ENCODE data around the gene LIPA.
A peak's percentile ranks its signal among the peaks of the same experiment; 100 is the strongest.
"Not testable (repeated sequence)": the region's sequence is repeated elsewhere in the genome, so short reads cannot be mapped to it uniquely, and the experiment has no call there.

Gene LIPA

GRCh38 chr10:89269433-89270152 lies 18.0 kb upstream of the LIPA start:
- no peak for DNase-seq

- no peak for DNase-seq
These were observed 15.3 kb upstream of the LIPA start for GRCh38 chr10:89266721-89267453.

- DNase-seq: no peak
These were observed 12.0 kb upstream of the LIPA start for GRCh38 chr10:89263531-89263930.

GRCh38 chr10:89263091-89263490 lies 11.5 kb upstream of the LIPA start:
- no peak for DNase-seq

- no peak for DNase-seq
These were observed 10.8 kb upstream of the LIPA start for GRCh38 chr10:89262086-89263051.

GRCh38 chr10:89258881-89259280 lies 7.3 kb upstream of the LIPA start:
- no peak for DNase-seq

- no peak for DNase-seq
These were observed 6.0 kb upstream of the LIPA start for GRCh38 chr10:89257581-89257980.

- DNase-seq: no peak
These were observed 5.4 kb upstream of the LIPA start for GRCh38 chr10:89256962-89257361.

GRCh38 chr10:89256340-89256739 lies 4.8 kb upstream of the LIPA start:
- DNase-seq: no peak

GRCh38 chr10:89255793-89256192 lies 4.2 kb upstream of the LIPA start:
- DNase-seq: no peak

GRCh38 chr10:89255091-89255579 lies 3.6 kb upstream of the LIPA start:
- DNase-seq: not testable (repeated sequence)

GRCh38 chr10:89252225-89252585 lies 630 bp upstream of the LIPA start:
- no peak for DNase-seq

GRCh38 chr10:89250865-89251408 lies 638 bp downstream of the LIPA start:
- DNase-seq: peak in 2 of 3 experiments; percentile 55 to 69

GRCh38 chr10:89248990-89249389 lies 2.6 kb downstream of the LIPA start:
- no peak for DNase-seq

- DNase-seq: not testable (repeated sequence)
These were observed 4.0 kb downstream of the LIPA start for GRCh38 chr10:89247623-89248022.

GRCh38 chr10:89245802-89246201 lies 5.8 kb downstream of the LIPA start:
- DNase-seq: no peak

- DNase-seq: no peak
These were observed 8.6 kb downstream of the LIPA start for GRCh38 chr10:89242840-89243568.

GRCh38 chr10:89242345-89242684 lies 9.3 kb downstream of the LIPA start:
- peak in 1 of 3 experiments; percentile 2 for DNase-seq

- DNase-seq: no peak
These were observed 9.9 kb downstream of the LIPA start for GRCh38 chr10:89241486-89242344.

- no peak for DNase-seq
These were observed 10.5 kb downstream of the LIPA start for GRCh38 chr10:89241026-89241425.

GRCh38 chr10:89240519-89240918 lies 11.1 kb downstream of the LIPA start:
- no peak for DNase-seq
